H1 (cell line): ENCODE data around the gene SRSF1. TPM values are rescaled to one million over a fixed set of nuclear protein-coding genes. Genes with fewer than 3 reads are reported as not detected.

Experiments used
- EZH2 ChIP-seq: fragments of 200-600 bp; sonication (generic); IDR thresholded peaks from 2 replicates; pipeline ENCODE4 v1.7.1; 2012; ENCODE audit warnings: low read depth, mild to moderate bottlenecking, moderate library complexity, low read length, inconsistent platforms; ENCODE audit not compliant: severe bottlenecking
- GTF2F1 ChIP-seq: IDR thresholded peaks from 2 replicates; pipeline ENCODE4 v1.6.1; 2012; ENCODE audit warnings: low read depth, low read length, improper control_type of control experiment, borderline replicate concordance
- POU5F1 ChIP-seq: IDR thresholded peaks from 2 replicates; pipeline ENCODE4 v1.6.1; 2011; ENCODE audit warnings: low read depth, mild to moderate bottlenecking, low read length, moderate library complexity
- SP4 ChIP-seq: IDR thresholded peaks from 2 replicates; pipeline ENCODE4 v1.6.1; 2012; ENCODE audit warnings: low read length, inconsistent platforms
- SUZ12 ChIP-seq: fragments of 200-600 bp; sonication (generic); IDR thresholded peaks from 2 replicates; pipeline ENCODE4 v1.6.1; 2012; ENCODE audit warnings: mild to moderate bottlenecking, inconsistent platforms, low read length, moderate library complexity, mixed read lengths
- TAF1 ChIP-seq: IDR thresholded peaks from 2 replicates; pipeline ENCODE4 v1.6.1; 2011; ENCODE audit warnings: mild to moderate bottlenecking, low read depth, low read length
- polyA plus RNA-seq, 7 experiments: library from polyadenylated mRNA; depleted of rRNA in 3 of 7; stranded (reverse) in 5 of 7; unstranded in 2 of 7; fragments of >200 nt in 5 of 7; fragments of 200-250 nt in 2 of 7; gene quantifications; 1 replicate in 5 of 7; 2 replicates in 1 of 7; 4 replicates in 1 of 7; pipeline versions ENCODE4 v1.2.1 to v1.2.3, GENCODE V29; 2011 to 2013; ENCODE audit warnings: missing spikeins in 2 of 7, mixed read lengths in 2 of 7
- total RNA-seq: library from RNA; stranded (reverse); fragmentation: NEBNext Ultra II Directional; extraction: Animal tissue kit (Norgen Biotek cat#: 25700); gene quantifications from 2 replicates; pipeline ENCODE4 v1.2.1, GENCODE V29; 2021

Gene SRSF1
- total and polyA plus RNA-seq, 2 of the 8 experiments (the other 6 are each of a cell fraction or from before 2014, with no cell fraction given) = 149 to 429 TPM

GRCh38 chr17:57994436-57994835 lies 12.6 kb downstream of the SRSF1 start (continued):
- TF ChIP-seq SUZ12 (no peak), EZH2 (no peak), TAF1 (no peak), GTF2F1 (no peak), POU5F1 (no peak), SP4 (no peak)
